ENCODE data around the gene CPNE8. TPM values are rescaled to one million over a fixed set of nuclear protein-coding genes. Genes with fewer than 3 reads are reported as not detected.

The CPNE8 gene
- total RNA-seq, 1 donor from 2014 or later = 6.7 TPM

- DNase-seq (ENCODE audit: low spot score) = no peak
These were observed 259.2 kb downstream of the CPNE8 start for GRCh38 chr12:38646146-38646545.

- DNase-seq (ENCODE audit: low spot score) = no peak
These were observed 265.8 kb downstream of the CPNE8 start for GRCh38 chr12:38639625-38640024.

GRCh38 chr12:38638401-38638800 lies 267.0 kb downstream of the CPNE8 start:
- no peak for DNase-seq (ENCODE audit: low spot score)

- no peak for DNase-seq (ENCODE audit: low spot score)
These were observed 271.9 kb downstream of the CPNE8 start for GRCh38 chr12:38633511-38633910.

- no peak for DNase-seq (ENCODE audit: low spot score)
These were observed 276.3 kb downstream of the CPNE8 start for GRCh38 chr12:38629064-38629463.

GRCh38 chr12:38628288-38628687 lies 277.1 kb downstream of the CPNE8 start:
- no peak for DNase-seq (ENCODE audit: low spot score)

- DNase-seq (ENCODE audit: low spot score) = no peak
These were observed 280.1 kb downstream of the CPNE8 start for GRCh38 chr12:38625306-38625705.

GRCh38 chr12:38614171-38614570 lies 291.2 kb downstream of the CPNE8 start:
- DNase-seq (ENCODE audit: low spot score) = no peak

GRCh38 chr12:38610808-38611350 lies 294.5 kb downstream of the CPNE8 start:
- DNase-seq (ENCODE audit: low spot score) = no peak

- DNase-seq (ENCODE audit: low spot score) = no peak
These were observed 298.1 kb downstream of the CPNE8 start for GRCh38 chr12:38607295-38607694.

Data from umbilical cord (tissue), 2 donors.